ENCODE results near the gene TMEM186.
"Not testable (repeated sequence)": the region's sequence is repeated elsewhere in the genome, so short reads cannot be mapped to it uniquely, and the experiment has no call there.

The TMEM186 gene

DNA sequence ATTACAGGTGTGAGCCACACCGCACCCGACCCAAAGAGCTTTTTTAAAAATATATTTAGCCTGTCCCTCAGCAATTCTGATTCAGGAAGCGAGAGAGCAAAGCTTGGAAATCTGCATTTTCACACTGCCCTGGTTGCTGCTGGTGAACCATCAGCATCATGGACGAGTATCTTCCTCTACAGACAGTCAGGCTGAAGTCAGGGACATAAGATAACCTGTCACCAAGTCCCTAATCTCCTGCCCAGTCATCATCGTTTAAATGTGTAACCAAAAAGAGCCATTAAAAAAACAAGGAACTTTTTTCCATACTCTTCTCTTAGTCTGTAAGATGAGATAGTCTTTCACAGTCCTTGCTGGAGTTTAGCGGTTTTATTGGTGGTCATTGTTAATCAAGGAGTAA, 6.9 kb upstream of the TMEM186 start:
- no peak overlapping the region for H3K4me3 ChIP-seq (replicated peaks; ENCODE audit: insufficient read depth, low read length)
- TF ChIP-seq SPI1 (IDR thresholded peaks at IDR 0.05; ENCODE audit: borderline replicate concordance, low read depth) (no peak), GABPA (IDR thresholded peaks at IDR 0.05; ENCODE audit: low read depth) (no peak), REST (IDR thresholded peaks at IDR 0.05; ENCODE audit: insufficient replicate concordance, low read depth) (no peak)
- no peaks in the 10 kb centered on the region for H3K27me3 ChIP-seq (ENCODE audit: insufficient read depth, poor library complexity, severe bottlenecking)
- no peak overlapping the region for H3K27ac ChIP-seq (replicated peaks)
- DNase-seq (ENCODE audit: low read depth in 1 of 2, low spot score in 1 of 2) = no peak

DNA sequence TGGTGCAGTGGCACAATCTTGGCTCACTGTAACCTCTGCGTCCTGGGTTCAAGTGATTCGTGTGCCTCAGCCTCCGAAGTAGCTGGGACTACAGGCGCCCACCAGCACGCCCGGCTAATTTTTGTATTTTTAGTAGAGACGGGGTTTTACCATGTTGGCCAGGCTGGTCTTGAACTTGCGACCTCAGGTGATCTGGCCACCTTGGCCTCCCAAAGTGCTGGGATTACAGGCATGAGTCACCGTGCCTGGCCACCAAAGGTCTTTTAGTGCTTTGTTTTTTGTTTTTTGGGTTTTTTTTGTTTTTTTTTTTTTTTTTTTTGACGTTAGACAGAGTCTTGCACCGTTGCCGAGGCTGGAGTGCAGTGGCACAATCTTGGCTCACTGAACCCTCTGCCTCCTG, 6.3 kb upstream of the TMEM186 start:
- H3K27me3 ChIP-seq (ENCODE audit: insufficient read depth, poor library complexity, severe bottlenecking); H3K27ac ChIP-seq (replicated peaks); H3K4me3 ChIP-seq (replicated peaks; ENCODE audit: insufficient read depth, low read length); DNase-seq (ENCODE audit: low read depth in 1 of 2, low spot score in 1 of 2): not testable (repeated sequence)

DNA sequence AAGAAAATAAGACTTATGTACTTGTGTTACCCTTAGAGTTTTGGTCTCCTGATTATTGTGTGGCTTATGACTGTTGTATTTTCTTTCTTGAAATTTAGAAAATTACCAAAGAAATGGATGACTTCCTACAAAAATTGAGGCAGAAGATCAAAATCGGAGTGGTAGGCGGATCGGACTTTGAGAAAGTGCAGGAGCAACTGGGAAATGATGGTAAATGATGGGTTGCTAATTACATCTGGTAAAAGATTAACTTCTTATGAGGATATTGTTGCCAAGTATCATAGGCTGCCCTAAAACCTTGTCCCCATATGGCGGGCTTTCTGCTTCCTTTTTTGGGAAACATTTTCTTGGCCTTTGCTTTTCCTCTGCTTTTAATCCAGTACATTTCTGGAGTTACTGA, 4.3 kb upstream of the TMEM186 start:
- TF ChIP-seq SPI1 (IDR thresholded peaks at IDR 0.05; ENCODE audit: borderline replicate concordance, low read depth) (no peak), GABPA (IDR thresholded peaks at IDR 0.05; ENCODE audit: low read depth) (no peak), POLR2AphosphoS5 (IDR thresholded peaks at IDR 0.05; ENCODE audit: low read depth) (no peak), REST (IDR thresholded peaks at IDR 0.05; ENCODE audit: insufficient replicate concordance, low read depth) (no peak)
- TF ChIP-seq, protein P1, sequence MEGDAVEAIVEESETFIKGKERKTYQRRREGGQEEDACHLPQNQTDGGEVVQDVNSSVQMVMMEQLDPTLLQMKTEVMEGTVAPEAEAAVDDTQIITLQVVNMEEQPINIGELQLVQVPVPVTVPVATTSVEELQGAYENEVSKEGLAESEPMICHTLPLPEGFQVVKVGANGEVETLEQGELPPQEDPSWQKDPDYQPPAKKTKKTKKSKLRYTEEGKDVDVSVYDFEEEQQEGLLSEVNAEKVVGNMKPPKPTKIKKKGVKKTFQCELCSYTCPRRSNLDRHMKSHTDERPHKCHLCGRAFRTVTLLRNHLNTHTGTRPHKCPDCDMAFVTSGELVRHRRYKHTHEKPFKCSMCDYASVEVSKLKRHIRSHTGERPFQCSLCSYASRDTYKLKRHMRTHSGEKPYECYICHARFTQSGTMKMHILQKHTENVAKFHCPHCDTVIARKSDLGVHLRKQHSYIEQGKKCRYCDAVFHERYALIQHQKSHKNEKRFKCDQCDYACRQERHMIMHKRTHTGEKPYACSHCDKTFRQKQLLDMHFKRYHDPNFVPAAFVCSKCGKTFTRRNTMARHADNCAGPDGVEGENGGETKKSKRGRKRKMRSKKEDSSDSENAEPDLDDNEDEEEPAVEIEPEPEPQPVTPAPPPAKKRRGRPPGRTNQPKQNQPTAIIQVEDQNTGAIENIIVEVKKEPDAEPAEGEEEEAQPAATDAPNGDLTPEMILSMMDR (IDR thresholded peaks at IDR 0.05; ENCODE audit: insufficient read depth, low read length) = no peak
- H3K27me3 ChIP-seq (ENCODE audit: insufficient read depth, poor library complexity, severe bottlenecking) = no peaks in the 10 kb centered on the region
- DNase-seq (ENCODE audit: low read depth in 1 of 2, low spot score in 1 of 2) = no peak
- H3K4me3 ChIP-seq (replicated peaks; ENCODE audit: insufficient read depth, low read length) = no peak overlapping the region
- H3K27ac ChIP-seq (replicated peaks) = no peak overlapping the region

- H3K4me3 ChIP-seq (replicated peaks; ENCODE audit: insufficient read depth, low read length) = peak overlapping the region; percentile 86
- H3K27me3 ChIP-seq (ENCODE audit: insufficient read depth, poor library complexity, severe bottlenecking) = no peaks in the 10 kb centered on the region
- peak overlapping the region; percentile 87 for H3K27ac ChIP-seq (replicated peaks)
- no peak for DNase-seq (ENCODE audit: low read depth in 1 of 2, low spot score in 1 of 2)
- TF ChIP-seq GABPA (IDR thresholded peaks at IDR 0.05; ENCODE audit: low read depth) = no peak
- no peak for TF ChIP-seq POLR2AphosphoS5 (IDR thresholded peaks at IDR 0.05; ENCODE audit: low read depth)
- TF ChIP-seq SPI1 (IDR thresholded peaks at IDR 0.05; ENCODE audit: borderline replicate concordance, low read depth) = no peak
- TF ChIP-seq, protein P1 (IDR thresholded peaks at IDR 0.05; ENCODE audit: insufficient read depth, low read length) = no peak
- TF ChIP-seq REST (IDR thresholded peaks at IDR 0.05; ENCODE audit: insufficient replicate concordance, low read depth) = no peak
These were observed 1.2 kb upstream of the TMEM186 start for GRCh38 chr16:8798535-8799157.

All from HL-60 (cell line).